Fibroblast of lung (primary cell): ENCODE measurements around the gene GC.

Experiments
- EZH2 ChIP-seq: IDR thresholded peaks from 2 replicates; pipeline ENCODE4 v1.5.1; 2012; ENCODE audit warnings: low read length, control low read depth, mild to moderate bottlenecking; ENCODE audit errors: missing control alignments
- TF ChIP-seq, protein P1 (sequence below), 2 donors: IDR thresholded peaks in 1 of 2; conservative IDR thresholded peaks in 1 of 2; 1 replicate in 1 of 2; 2 replicates in 1 of 2; pipeline ENCODE4 v1.5.1; 2011 to 2012; ENCODE audit warnings: low read length in 2 of 2, control low read depth in 1 of 2, inconsistent platforms in 1 of 2, low read depth in 1 of 2, mild to moderate bottlenecking in 1 of 2

DNA sequence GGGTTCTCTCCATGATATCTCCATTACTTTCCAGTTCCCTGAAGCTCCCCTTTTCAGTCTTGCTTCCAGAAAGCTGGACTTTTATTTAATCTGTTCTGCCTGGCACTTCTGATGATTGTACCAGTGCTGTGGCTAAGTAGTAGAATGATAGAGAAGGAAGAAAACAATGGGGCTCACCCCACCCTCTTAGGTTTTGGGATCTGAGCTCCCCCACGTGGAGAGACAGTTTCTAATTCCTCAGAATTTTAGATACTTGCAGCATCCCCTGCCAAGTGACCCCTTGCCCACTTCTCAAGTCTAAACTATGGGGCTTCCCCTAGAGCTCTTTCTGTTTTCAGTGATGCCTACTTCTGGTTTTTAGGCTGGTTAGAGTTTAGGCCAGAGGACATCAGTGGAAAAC is 73.9 kb downstream of the GC start:
- TF ChIP-seq, protein P1, sequence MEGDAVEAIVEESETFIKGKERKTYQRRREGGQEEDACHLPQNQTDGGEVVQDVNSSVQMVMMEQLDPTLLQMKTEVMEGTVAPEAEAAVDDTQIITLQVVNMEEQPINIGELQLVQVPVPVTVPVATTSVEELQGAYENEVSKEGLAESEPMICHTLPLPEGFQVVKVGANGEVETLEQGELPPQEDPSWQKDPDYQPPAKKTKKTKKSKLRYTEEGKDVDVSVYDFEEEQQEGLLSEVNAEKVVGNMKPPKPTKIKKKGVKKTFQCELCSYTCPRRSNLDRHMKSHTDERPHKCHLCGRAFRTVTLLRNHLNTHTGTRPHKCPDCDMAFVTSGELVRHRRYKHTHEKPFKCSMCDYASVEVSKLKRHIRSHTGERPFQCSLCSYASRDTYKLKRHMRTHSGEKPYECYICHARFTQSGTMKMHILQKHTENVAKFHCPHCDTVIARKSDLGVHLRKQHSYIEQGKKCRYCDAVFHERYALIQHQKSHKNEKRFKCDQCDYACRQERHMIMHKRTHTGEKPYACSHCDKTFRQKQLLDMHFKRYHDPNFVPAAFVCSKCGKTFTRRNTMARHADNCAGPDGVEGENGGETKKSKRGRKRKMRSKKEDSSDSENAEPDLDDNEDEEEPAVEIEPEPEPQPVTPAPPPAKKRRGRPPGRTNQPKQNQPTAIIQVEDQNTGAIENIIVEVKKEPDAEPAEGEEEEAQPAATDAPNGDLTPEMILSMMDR (conservative IDR thresholded peaks at IDR 0.05 in 1 of 2, IDR thresholded peaks at IDR 0.05 in 1 of 2; ENCODE audit: low read depth in 1 of 2, low read length in 2 of 2) = peak; percentile 4 to 33
- TF ChIP-seq EZH2 = no peak
